ENCODE data around the gene OCLN. TPM values are rescaled to one million over a fixed set of nuclear protein-coding genes. Genes with fewer than 3 reads are reported as not detected.

OCLN gene
- total RNA-seq, 1 experiment from 2014 or later: 9.0 TPM

Other genes with a start within 250 kb of the OCLN start
- gene CCDC125, start 160.0 kb upstream of the OCLN start, total RNA-seq (2022): 7.0 and 11.9 TPM in 2 replicates
- gene AK6, start 123.3 kb upstream of the OCLN start, total RNA-seq (2022): 52.4 and 64.3 TPM in 2 replicates
- gene TAF9, start 123.3 kb upstream of the OCLN start, total RNA-seq (2022): 116 and 149 TPM in 2 replicates
- 21.9 and 25.9 TPM in 2 replicates for gene RAD17, start 123.0 kb upstream of the OCLN start, total RNA-seq (2022)
- gene MARVELD2, start 77.7 kb upstream of the OCLN start, total RNA-seq (2022): 19.4 and 21.8 TPM in 2 replicates
- gene GTF2H2C, start 67.4 kb downstream of the OCLN start, total RNA-seq (2022): 35.9 and 42.2 TPM in 2 replicates

All from MCF 10A (cell line).